Measurements from ENCODE around the gene KIF5A.

DNA sequence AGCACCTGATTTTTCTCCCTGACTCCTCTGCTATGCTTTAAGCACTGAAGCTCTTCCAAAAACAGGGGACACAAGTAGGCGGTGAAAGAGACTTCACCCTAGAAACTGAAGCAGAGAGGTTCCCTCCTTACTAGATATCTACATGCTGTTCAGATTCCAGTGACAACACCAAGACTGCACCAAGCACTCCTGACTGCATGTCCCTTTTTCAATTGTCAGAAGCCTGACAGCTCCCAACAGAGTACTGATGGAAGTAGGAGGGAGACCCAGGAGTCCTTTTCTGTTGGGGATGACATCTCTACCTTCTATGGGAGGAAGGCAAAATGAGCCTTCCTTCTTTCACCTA is 13.3 kb upstream of the KIF5A start:
- TF ChIP-seq, protein P1, sequence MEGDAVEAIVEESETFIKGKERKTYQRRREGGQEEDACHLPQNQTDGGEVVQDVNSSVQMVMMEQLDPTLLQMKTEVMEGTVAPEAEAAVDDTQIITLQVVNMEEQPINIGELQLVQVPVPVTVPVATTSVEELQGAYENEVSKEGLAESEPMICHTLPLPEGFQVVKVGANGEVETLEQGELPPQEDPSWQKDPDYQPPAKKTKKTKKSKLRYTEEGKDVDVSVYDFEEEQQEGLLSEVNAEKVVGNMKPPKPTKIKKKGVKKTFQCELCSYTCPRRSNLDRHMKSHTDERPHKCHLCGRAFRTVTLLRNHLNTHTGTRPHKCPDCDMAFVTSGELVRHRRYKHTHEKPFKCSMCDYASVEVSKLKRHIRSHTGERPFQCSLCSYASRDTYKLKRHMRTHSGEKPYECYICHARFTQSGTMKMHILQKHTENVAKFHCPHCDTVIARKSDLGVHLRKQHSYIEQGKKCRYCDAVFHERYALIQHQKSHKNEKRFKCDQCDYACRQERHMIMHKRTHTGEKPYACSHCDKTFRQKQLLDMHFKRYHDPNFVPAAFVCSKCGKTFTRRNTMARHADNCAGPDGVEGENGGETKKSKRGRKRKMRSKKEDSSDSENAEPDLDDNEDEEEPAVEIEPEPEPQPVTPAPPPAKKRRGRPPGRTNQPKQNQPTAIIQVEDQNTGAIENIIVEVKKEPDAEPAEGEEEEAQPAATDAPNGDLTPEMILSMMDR (IDR thresholded peaks at IDR 0.05): no peak
- TF ChIP-seq POLR2A (IDR thresholded peaks at IDR 0.05): no peak
